Amniotic stem cell (primary cell): ENCODE data around the gene FRYL.
"Not testable (repeated sequence)": the region's sequence is repeated elsewhere in the genome, so short reads cannot be mapped to it uniquely, and the experiment has no call there.

Experiments used
- DNase-seq: peaks from one replicate; lab custom pipeline; 2025; lab: John Stamatoyannopoulos, UW

FRYL gene

DNA sequence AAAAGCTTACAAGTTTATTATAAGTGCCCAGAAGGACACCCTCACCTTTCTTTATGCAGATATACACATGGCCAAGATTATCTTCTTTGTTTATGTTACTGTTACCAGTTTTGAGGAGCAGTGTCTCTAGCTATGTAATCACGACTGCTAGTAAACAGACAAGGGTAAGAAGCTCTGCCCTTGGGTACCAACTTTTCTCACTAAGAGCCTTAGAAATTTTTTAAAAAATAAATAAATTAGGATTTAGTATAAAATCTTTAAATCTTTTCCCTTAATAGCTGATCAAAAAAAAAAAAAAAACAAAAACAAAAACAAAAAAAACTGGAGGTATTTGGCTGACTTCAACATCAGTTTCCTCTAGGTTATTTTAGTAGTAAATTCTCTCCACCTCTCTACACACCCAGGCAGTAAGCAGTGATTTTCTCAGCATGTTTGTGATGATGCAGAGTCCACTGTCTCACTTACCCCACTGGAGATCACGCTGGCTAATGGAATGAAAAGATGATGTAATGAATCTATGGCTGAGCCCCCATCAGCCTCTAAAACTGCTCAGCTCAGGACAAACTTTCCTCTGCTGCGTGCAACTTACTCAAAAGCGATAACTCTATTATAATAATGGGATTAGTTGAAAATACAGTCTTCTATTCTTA is 125.9 kb downstream of the FRYL start:
- DNase-seq, result no peak

DNA sequence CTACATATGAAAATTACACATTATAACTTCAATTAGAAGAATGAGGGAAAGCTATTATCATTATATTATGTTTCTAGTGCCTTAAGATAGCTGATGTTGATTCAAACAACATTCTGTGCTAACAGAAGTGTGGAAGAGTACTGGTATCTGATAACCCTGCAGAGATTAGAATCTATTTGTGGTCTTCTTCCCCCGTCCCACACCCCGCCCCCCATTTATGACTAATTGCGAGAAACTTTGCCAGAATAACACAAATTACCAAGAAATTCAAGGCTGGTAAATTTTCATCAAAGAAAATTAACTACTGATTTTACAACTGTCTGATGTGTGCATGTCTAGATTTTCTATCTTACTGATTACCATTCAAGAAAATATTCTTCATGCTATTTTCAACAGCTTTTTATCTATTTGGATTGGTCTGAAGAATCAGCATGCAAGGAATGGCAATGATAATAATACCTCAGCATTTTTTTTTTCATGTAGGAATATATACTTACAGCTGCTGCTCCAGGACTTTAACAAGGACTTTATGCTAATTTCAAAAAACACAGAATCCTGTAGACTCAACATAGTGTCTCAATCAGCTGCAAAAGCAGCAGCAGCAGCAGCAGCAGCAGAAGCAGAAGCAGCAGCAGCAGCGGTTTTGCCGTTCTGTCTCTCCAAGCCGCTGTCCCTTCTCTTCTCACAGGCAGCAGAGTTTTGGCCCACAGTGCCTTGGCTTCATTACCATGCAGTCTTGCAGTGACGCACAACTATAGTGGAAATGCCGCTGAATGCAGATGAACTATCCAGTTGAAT is 126.7 kb downstream of the FRYL start:
- DNase-seq, result no peak

DNA sequence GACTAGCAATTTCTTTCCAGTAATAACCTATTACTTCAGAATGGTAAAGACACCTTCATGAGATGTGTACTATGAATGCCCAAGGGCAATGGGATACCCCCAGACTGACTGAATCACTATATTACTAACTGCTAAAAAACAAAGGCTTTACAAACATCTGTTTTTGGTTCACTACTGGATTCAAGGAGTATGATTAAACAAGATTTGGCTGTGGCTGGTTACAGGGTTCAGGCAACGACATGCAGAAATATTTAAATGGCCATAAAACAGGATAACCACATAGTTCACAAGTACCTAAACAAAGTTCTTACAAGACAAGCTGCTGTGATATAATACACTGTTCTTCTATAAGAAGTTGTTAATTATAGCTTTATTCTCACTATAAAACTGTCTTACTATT is 128.2 kb downstream of the FRYL start:
- DNase-seq, result no peak

DNA sequence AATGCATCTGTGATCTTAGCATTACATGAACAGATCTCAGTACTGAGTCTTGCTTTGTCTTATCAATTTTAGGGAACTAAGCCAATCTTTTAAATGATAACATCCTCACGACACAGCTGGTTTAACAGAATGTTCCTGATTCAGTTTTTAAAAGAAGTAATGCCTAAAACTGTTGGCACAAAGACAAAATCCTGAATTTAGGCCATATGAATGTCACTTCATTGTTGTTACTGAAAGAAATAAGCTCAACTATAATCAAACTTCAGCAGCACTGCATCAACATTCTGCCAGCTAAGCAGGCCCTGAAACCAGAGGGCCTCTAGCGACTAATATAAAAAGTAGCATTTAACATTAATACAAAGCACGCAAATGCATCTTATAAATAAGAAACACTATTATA is 130.6 kb downstream of the FRYL start:
- DNase-seq, result no peak

DNA sequence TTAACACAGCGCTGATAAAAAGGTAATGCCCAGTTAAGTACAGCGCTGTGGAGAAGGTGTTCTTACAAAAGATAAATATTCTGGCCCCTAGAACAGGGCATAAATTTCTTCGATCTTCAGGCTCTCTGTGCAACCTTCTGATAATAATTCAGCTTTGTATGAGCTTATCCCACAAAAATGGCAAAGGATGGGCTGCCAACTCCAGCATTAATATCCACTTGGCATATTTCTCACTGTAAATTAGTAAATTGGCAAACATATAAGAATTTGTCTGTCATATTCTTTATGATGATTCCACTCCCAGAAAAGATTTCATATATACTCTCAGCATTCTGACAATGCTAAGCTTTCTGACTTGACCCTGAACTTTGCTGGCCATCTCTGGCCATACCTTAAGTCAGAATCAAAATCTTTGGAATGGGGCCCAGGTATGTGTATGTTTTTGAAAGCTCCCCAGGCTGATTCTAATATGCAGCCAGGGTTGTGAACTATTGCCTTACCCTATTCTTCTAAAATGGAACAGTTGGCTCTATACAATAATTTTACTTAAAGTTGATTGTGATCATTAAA is 134.8 kb downstream of the FRYL start:
- DNase-seq, result no peak

DNA sequence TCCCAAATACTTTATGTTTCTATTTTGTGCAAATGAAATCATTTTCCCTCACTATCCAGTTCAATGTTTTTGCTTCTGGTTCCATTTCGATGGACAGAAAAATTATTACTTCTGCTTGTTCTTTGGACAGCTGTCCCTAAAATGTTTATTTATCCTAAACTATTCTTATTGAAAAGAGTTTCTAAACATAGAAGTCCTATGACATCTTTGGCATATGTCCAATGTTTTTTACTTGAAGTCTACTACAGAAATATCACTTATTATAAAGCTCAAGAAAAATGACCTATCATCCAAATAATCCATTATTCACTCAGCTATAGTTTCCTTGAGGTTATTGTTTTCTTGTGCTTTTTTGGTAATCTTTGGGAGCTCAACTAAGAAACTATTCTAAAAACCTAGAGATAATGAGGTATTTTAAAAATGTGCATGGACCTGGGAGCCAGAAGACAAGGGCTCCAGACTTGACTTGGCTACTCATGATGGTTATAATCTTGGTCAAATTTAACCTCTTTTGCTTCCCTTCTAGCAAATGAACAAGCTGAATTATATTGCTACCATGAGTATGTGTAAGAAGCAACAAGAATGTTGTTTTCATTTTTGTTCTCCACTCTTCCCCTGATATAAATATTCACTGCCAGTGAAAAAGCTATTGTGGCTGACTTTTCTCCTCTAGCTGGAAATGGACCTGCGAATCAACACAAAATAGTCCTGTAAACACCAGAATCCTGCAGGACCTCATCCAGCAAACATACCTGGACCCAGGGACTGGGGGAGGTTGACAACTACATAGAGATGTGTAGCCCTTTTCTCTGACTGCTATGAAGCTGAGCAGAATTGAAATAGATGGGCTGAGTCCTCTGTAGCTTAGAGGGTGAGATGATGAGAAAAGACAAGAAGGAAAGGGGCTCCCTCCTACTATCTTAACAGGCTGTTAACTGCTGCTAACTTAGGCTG is 137.4 kb downstream of the FRYL start:
- no peak for DNase-seq

DNA sequence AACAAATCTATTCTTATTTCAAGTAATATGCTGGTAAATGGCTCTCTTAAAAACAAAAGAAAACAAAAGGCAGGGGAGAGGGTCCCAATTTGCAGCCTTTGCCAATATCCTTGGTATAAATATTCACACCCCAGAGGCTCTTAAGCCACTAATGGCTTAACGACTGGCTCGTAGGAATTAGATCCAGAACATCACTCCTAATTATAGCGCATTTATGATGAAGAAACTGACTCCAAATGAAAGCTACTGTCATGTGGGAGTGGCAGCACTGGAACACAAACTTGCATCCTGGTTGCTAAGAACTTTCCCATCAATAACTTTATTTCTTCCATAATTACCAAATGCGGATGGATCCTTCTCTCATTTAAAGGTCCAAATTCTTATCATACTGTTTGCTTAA is 138.7 kb downstream of the FRYL start:
- DNase-seq, result no peak

DNA sequence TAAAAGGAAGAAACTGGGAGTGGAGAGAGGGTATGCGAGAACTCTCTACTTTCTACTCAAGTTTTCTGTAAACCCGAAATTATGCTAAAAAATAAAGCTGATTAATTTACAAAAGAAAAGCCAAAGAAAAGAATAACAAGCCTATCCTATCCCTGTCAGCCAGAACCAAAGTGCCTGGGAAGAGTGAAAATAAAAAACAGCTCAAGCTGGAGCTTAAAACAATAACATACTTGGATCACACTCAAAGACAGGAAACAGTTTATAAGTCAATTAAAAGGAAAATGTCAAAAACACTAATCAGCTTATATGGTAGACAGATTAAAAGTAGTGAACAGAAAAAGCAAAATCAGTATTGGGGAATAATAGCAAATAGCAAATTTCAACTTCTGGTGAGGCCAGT is 139.4 kb downstream of the FRYL start:
- DNase-seq, result no peak

DNA sequence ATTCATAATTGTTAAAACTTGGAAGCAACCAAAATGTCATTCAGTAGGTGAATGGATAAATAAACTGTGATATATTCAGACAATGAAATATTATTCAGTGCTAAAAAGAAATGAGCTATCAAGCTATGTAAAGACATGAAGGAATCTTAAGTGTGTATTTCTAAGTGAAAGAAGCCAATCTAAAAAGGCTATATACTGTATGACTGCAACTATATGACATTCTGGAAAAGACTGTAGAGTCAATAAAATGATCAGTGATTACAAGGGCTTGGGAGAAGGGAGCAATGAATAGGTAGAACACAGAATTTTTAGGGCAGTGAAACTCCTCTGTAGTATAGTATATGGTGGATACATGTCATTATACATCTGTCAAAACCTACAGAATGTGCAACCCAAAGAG is 139.9 kb downstream of the FRYL start:
- DNase-seq, result no peak

DNA sequence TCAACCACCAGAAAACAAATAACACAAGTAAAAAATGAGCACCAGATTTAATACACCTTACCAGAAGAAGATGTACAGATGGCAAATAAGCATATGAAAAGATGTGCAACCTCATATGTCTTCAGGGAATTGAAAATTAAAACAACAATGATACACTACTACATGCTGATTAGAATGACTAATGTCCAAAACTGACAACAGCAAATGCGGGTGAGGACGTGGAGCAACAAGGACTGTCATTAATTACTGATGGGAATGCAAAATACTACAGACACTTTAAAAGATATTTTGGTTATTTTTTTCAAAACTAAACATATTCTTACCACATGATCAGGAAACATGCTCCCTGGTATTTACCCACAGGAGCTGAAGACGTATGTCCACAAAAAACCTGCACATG is 140.3 kb downstream of the FRYL start:
- no peak for DNase-seq

DNA sequence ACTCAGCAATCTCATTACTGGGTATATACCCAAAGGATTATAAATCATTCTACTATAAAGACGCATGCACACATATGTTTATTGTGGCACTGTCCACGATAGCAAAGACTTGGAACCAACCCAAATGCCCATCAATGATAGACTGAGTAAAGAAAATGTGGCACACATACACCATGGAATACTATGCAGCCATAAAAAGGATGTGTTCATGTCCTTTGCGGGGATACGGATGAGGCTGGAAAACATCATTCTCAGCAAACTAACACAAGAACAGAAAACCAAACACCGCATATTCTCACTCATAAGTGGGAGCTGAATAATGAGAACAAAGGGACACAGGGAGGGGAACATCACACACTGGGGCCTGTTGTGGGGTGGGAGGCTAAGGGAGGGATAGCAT is 141.5 kb downstream of the FRYL start:
- DNase-seq, result not testable (repeated sequence)

DNA sequence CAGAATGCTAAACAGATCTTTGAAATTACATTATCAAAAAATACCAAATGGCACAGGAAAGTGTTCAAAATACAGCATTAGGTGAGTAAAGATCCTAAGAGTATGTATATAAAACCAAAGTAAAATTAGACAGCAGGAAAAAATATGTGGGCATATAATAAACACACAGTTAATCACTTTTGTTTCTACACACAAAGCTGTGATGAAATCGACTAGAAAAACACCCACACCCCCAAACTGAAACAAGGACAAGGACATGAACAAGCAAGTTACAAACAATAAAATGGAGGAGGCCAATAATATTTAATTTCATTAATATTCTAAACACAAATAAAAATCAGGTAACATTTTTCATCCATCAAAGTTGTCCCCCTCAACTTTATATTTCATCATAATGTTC is 143.2 kb downstream of the FRYL start:
- no peak for DNase-seq

DNA sequence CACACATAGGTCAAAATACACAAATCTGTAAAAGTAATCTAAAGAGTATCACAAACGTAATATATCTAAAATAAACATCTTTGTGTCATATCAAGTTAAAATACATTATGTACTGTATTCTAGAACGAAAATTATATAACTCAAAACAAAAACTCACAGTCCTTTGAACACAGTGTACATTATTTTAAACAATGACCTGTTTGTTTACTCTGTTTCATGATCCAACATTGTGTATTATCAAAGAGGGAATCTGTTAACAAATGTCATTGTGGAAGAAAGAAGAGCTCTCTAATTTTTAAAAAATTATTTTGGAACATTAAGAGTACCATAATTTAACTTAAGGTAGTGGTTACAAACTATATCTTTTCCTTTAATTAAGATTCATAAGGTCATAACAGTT is 144.1 kb downstream of the FRYL start:
- no peak for DNase-seq

DNA sequence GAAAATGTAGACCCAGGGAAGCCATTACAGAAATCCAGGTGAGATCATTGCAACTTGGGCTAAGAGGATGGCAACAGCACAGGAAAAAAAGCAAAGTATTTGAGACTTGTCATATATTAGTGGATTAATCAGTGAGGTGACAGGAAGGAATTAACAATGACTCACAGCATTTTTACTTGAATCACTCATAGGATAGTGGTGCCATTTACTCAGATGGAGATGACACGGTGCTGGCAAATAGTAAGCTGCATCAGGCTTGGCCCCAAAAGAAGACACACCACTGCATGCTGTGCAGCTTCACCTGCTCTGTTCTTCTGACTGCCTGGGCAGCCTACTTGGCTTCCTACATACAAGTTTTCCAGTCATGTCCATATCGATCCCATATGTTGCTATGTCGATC is 144.8 kb downstream of the FRYL start:
- no peak for DNase-seq

DNA sequence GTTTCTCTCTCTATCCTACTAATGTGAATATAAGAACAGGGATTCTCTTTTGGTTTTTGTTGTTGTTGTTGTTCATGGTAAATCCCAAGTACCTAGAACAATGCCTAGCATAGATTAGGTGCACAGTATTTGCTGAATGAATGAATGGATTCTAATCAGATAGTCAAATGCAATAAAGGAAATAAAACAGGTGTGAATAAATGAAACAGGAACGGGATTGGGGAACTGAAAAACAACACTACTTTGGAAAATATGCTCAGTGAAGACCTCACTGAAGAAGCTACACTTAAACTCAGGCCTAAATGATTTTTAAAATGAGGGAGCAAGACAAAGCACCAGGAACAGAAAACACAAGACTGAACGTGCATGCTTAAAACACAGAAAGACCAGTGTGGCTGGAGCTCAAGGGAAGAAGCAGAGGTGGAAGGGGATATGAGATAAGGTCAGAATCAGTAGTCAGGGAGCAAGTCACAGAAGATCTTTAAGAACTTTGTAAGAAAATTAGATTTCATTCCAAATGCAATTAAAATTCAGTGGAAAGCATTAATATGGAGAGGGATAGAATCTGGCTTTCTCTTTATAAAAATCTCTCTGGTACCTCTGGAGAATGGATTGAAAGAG is 145.3 kb downstream of the FRYL start:
- no peak for DNase-seq

DNA sequence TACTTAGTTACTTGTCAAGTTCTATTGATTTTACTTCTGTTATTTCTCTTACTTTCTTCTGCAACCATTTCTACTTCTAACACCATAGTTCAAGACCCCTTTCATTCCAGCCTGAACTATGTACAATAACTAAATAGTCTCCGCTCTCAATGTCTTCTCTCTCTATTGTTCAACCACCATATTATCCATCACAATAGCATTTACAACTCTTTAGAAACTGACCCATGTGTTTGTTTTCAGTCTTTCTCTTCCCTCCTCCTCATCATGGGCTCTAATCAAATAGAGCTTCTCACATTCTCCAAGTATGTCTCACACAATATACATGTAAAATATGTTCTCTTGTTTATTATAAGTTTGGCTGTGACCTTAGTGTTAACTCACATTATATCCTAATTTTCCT is 146.4 kb downstream of the FRYL start:
- no peak for DNase-seq

DNA sequence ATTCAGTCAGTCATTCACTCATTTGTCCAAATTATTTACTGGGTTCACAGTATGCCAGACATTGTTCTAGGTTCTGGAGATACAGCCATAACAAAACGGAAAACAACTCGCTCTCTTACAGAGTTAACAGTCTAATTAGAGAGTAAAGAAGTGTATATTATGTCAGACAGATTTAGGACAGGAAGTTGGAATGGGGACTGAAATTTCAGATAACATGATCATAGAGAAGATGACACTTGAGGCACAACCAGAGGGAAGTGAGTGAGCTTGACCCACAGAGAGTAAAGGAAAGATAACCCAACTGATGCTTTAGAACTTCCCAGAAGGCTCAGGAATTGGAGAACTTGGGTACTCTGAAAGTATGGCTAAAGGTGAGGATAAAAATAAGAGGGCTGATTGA is 150.6 kb downstream of the FRYL start:
- no peak for DNase-seq

DNA sequence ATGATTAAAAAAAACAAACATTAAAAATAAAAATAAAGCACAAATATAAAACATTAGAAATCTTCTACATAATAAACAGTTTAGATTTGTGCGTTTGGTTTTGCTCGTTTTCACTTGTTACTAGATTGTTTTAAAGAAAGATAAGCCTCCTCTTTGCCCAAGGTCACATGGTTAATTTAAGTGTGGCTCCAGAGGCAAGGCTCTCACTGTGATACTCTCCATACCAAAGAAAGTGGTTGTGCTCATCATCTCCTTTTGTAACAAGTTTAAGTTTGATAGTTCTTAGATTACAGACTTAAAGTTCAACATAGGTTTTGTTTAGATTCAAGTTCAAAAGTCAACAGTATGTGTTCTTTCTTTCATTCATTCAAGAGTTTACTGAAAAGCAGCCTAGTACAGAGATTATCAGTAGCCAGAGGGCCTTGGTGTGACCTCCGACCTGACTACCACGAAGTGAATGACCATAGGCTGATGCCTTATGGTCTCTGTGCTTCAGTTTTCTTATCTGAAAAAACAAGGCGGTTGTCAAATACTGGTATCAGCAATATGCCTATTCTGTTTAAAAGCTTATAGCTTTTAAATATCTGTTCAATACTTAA is 156.8 kb downstream of the FRYL start:
- DNase-seq, result no peak

DNA sequence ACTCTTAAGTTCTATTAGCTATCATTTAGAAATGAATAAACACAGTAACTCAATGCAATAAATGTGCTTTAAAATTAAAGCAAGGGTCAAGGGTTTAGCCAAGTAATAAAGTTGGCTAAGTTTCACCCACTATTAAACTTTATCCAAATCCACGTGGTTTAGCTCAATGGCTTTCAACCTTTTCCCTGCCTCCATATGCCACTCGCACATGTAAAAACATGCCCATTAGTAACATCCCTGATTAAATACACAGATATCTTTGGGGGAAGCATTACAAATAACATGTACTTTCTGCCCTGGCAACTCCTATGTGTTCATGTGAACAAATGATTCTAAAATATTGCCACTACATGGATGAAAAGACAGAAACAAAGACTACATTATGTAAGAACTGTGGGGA is 159.2 kb downstream of the FRYL start:
- no peak for DNase-seq

DNA sequence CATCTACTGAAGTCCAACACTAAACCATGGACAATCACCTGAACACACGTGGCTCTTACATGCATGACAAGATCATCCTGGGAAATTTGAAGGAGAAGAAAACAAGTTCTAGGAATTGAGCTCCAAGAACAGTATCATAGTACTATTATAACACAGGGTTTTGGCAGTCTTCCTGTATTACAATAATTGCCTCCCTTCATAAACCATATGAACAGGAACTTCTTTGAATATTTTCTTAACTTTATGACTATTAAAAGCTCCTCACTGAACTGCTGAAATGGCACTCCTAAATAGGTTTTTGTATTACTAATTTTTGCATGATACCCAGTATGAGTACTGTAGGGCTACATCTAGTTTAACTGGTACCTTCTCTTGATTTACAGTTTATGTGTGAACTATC is 160.0 kb downstream of the FRYL start:
- DNase-seq, result no peak

DNA sequence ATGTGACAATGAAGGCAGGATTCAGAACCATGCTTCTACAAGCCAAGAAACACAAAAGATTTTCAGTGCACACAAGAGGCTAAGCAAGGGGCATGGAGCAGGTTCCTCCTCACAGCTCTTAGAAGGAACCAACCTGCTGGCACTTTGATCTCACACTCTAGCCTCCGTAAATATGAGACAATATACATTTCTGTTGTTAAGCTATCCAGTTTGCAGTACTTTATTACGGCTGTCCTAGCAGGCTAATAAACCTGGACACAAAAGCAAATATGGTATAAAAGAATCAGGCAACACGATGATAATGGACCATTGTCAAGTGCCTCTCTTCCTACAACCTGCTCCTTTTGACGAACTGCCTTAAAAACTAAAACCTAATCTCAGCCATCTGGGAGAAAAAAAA is 175.6 kb downstream of the FRYL start:
- DNase-seq, result no peak

DNA sequence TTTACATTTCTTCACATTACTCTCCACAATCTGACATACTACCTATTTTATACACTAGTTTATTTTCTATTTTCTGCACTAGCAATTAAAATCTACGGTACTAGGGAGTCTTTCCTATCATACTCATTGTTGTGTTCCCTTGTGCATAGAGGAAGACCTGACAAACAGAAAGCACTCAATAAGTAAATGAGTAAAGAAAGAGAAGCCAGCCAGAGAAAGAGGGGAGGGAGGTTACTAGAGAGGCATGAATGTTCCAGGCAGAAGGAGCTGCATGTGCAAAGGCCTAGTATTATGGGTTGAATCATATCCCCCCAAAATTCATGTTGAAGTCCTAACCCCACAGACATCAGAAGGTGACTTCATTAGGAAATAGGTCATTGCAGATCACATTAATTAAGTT is 176.0 kb downstream of the FRYL start:
- no peak for DNase-seq
